Parathyroid adenoma (tissue), 2 donors: ENCODE measurements around the gene KLK11.

ENCODE experiments used
- H2AFZ ChIP-seq: fragments of 300-600 bp; sonication (generic); one replicate; pipeline ENCODE4 v1.7.0; 2017; ENCODE audit warnings: antibody characterized with exemption, mild to moderate bottlenecking
- H3K27ac ChIP-seq: fragments of 300-600 bp; sonication (generic); one replicate; pipeline ENCODE4 v1.7.0; 2017
- H3K27me3 ChIP-seq: fragments of 300-600 bp; sonication (generic); one replicate; pipeline ENCODE4 v1.7.0; 2017; ENCODE audit warnings: low read length; ENCODE audit not compliant: control insufficient read depth, insufficient read depth
- H3K36me3 ChIP-seq: fragments of 300-600 bp; sonication (generic); one replicate; pipeline ENCODE4 v1.7.0; 2017; ENCODE audit warnings: low read length; ENCODE audit not compliant: control insufficient read depth, insufficient read depth
- H3K4me1 ChIP-seq: fragments of 300-600 bp; sonication (generic); one replicate; pipeline ENCODE4 v1.7.0; 2017; ENCODE audit warnings: control low read depth
- H3K4me2 ChIP-seq: fragments of 300-600 bp; sonication (generic); one replicate; pipeline ENCODE4 v1.7.0; 2017; ENCODE audit warnings: low read length
- H3K4me3 ChIP-seq: fragments of 300-600 bp; sonication (generic); one replicate; pipeline ENCODE4 v1.7.0; 2017; ENCODE audit warnings: low read depth, low read length
- H3K79me2 ChIP-seq: fragments of 300-600 bp; sonication (generic); one replicate; pipeline ENCODE4 v1.7.0; 2017; ENCODE audit warnings: control low read depth
- H3K9ac ChIP-seq: fragments of 300-600 bp; sonication (generic); one replicate; pipeline ENCODE4 v1.7.0; 2017; ENCODE audit warnings: mild to moderate bottlenecking
- H3K9me3 ChIP-seq: fragments of 300-600 bp; sonication (generic); one replicate; pipeline ENCODE4 v1.7.0; 2017; ENCODE audit warnings: low read length; ENCODE audit not compliant: control insufficient read depth
- TF ChIP-seq, protein P1 (sequence below): fragments of 300-600 bp; sonication (generic); IDR thresholded peaks from one replicate; pipeline ENCODE4 v1.7.0; 2017; ENCODE audit warnings: antibody characterized with exemption, mild to moderate bottlenecking
- donor health status: primary hyperparathyroidism.

Gene KLK11

DNA sequence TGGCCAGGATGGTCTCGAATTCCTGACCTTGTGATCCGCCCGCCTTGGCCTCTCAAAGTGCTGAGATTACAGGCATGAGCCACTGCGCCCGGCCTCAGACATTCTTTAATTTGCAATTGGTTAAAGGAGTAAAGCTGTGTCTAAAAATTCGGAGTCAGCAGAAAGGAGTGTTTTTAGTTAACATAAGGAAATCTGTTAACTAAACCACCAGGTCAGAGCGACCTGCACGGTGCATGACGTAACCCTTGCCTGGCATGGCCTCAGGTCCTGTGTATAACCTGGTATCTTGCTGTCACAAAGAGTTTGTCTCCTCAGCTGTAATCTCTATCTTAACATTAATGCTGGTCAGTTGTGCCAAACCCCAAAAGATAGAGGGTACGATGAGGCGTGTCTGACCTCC lies 17.9 kb upstream of the KLK11 start:
- Histone ChIP-seq H2AFZ (no peak overlapping the region), H3K79me2 (no peaks in the 10 kb centered on the region), H3K4me3 (no peak overlapping the region), H3K4me1 (no peaks in the 10 kb centered on the region), H3K4me2 (no peak overlapping the region), H3K27ac (no peak overlapping the region), H3K36me3 (no peaks in the 10 kb centered on the region), H3K9ac (no peak overlapping the region), H3K9me3 (no peaks in the 10 kb centered on the region), H3K27me3 (no peaks in the 10 kb centered on the region)
- TF ChIP-seq, protein P1, sequence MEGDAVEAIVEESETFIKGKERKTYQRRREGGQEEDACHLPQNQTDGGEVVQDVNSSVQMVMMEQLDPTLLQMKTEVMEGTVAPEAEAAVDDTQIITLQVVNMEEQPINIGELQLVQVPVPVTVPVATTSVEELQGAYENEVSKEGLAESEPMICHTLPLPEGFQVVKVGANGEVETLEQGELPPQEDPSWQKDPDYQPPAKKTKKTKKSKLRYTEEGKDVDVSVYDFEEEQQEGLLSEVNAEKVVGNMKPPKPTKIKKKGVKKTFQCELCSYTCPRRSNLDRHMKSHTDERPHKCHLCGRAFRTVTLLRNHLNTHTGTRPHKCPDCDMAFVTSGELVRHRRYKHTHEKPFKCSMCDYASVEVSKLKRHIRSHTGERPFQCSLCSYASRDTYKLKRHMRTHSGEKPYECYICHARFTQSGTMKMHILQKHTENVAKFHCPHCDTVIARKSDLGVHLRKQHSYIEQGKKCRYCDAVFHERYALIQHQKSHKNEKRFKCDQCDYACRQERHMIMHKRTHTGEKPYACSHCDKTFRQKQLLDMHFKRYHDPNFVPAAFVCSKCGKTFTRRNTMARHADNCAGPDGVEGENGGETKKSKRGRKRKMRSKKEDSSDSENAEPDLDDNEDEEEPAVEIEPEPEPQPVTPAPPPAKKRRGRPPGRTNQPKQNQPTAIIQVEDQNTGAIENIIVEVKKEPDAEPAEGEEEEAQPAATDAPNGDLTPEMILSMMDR, result no peak

- Histone ChIP-seq H3K27me3 (no peaks in the 10 kb centered on the region), H3K79me2 (no peaks in the 10 kb centered on the region), H3K4me1 (no peaks in the 10 kb centered on the region), H3K4me3 (no peak overlapping the region), H3K9ac (no peak overlapping the region), H3K4me2 (no peak overlapping the region), H3K9me3 (no peaks in the 10 kb centered on the region), H3K27ac (no peak overlapping the region), H3K36me3 (no peaks in the 10 kb centered on the region), H2AFZ (no peak overlapping the region)
- TF ChIP-seq, protein P1, result no peak
Observed at GRCh38 chr19:51043497-51043896, 17.1 kb upstream of the KLK11 start.

GRCh38 chr19:51040151-51040550 lies 13.7 kb upstream of the KLK11 start:
- TF ChIP-seq, protein P1, result no peak
- Histone ChIP-seq H3K27me3 (no peaks in the 10 kb centered on the region), H3K4me2 (no peak overlapping the region), H3K36me3 (no peaks in the 10 kb centered on the region), H3K9ac (no peak overlapping the region), H3K9me3 (no peaks in the 10 kb centered on the region), H3K79me2 (no peaks in the 10 kb centered on the region), H3K4me3 (no peak overlapping the region), H2AFZ (no peak overlapping the region), H3K4me1 (no peaks in the 10 kb centered on the region), H3K27ac (no peak overlapping the region)

- H3K4me3 ChIP-seq, result no peak overlapping the region
- no peak overlapping the region for H2AFZ ChIP-seq
- no peaks in the 10 kb centered on the region for H3K9me3 ChIP-seq
- no peak overlapping the region for H3K27ac ChIP-seq
- H3K36me3 ChIP-seq, result no peaks in the 10 kb centered on the region
- H3K27me3 ChIP-seq, result no peaks in the 10 kb centered on the region
- H3K4me1 ChIP-seq, result no peaks in the 10 kb centered on the region
- H3K9ac ChIP-seq, result no peak overlapping the region
- no peak overlapping the region for H3K4me2 ChIP-seq
- no peaks in the 10 kb centered on the region for H3K79me2 ChIP-seq
- TF ChIP-seq, protein P1, result no peak
Observed at GRCh38 chr19:51036519-51036918, 10.1 kb upstream of the KLK11 start.

- H3K4me1 ChIP-seq, result no peaks in the 10 kb centered on the region
- no peak within 1 kb of the TSS for H3K9ac ChIP-seq
- no peak within 1 kb of the TSS for H3K27ac ChIP-seq
- H3K4me3 ChIP-seq, result no peak within 1 kb of the TSS
- no peaks in the 10 kb centered on the region for H3K27me3 ChIP-seq
- TF ChIP-seq, protein P1, result no peak
- H2AFZ ChIP-seq, result no peak within 1 kb of the TSS
- no peaks in the 10 kb centered on the region for H3K36me3 ChIP-seq
- H3K4me2 ChIP-seq, result no peak within 1 kb of the TSS
- H3K79me2 ChIP-seq, result no peaks in the 10 kb centered on the region
- no peaks in the 10 kb centered on the region for H3K9me3 ChIP-seq
Observed at GRCh38 chr19:51034704-51035103, 8.3 kb upstream of the KLK11 start, which contains the start of gene KLK12. TSS of gene KLK12 (minus strand) at chr19:51035002. CDS start at chr19:51034621, 381 bp downstream.
